HCT116 (cell line): ENCODE measurements around the gene ALDH16A1. TPM values are rescaled to one million over a fixed set of nuclear protein-coding genes. Genes with fewer than 3 reads are reported as not detected.

Source experiments
- ATAC-seq: fragments of 200-7000 bp; cut with Tn5 transposase; 2 replicates; pipeline ENCODE4 v1.9.1; 2020; ENCODE audit warnings: mild to moderate bottlenecking, moderate library complexity
- BruUV-seq: library from RNA; stranded (reverse); fragments of 400-500 nt; replicated peaks from 2 replicates; lab custom pipeline; 2021; lab: Mats Ljungman, UMichigan
- CTCF ChIA-PET: fragments of 300-600 bp; sonication (Branson Sonifier 250); formaldehyde crosslinking; loops from one replicate; lab custom pipeline; 2021; ENCODE audit warnings: antibody characterized with exemption; lab: Charles Lee
- POLR2A ChIA-PET: fragments of 300-600, 350-600 bp; sonication (Branson Sonifier 250); formaldehyde crosslinking; loops from one replicate; lab custom pipeline; 2021; ENCODE audit warnings: antibody characterized with exemption; lab: Charles Lee
- RAD21 ChIA-PET, 2 experiments: fragments of 300-600 bp; sonication (Branson Sonifier 250); formaldehyde crosslinking; loops; one replicate each; lab custom pipeline; 2023; ENCODE audit warnings: low total read pairs in 2 of 2; ENCODE audit not compliant: uncharacterized antibody in 2 of 2, unreplicated experiment in 2 of 2, low non-redundant PET in 1 of 2; lab: Charles Lee
- DNase-seq: peaks from one replicate; pipeline ENCODE4 v3.0.0-alpha.2; 2010; ENCODE audit warnings: low read depth, low spot score
- H2AFZ ChIP-seq: fragments of 200-600 bp; shearing (Covaris generic), sonication (generic); 2 replicates; pipeline ENCODE4 v1.6.1; 2017; ENCODE audit warnings: low read depth, mixed run types, mixed read lengths, antibody characterized with exemption, low read length; ENCODE audit not compliant: poor library complexity, severe bottlenecking
- H3K27ac ChIP-seq: 2 replicates; pipeline ENCODE4 v1.5.1; 2012; ENCODE audit warnings: low read depth, low read length
- H3K27me3 ChIP-seq: fragments of 200-600 bp; sonication (generic); 2 replicates; pipeline ENCODE4 v1.6.1; 2016; ENCODE audit warnings: mixed run types, low read length, mixed read lengths; ENCODE audit not compliant: insufficient read depth
- H3K36me3 ChIP-seq, 2 experiments: fragments of 200-500 bp in 1 of 2; fragments of 200-600 bp in 1 of 2; sonication (Bioruptor generic) in 1 of 2; sonication (generic) in 1 of 2; 2 replicates each; pipeline versions ENCODE4 v1.5.1 to v1.6.1; 2014 to 2016; ENCODE audit warnings: low read length in 2 of 2, inconsistent platforms in 1 of 2, mixed read lengths in 1 of 2, mixed run types in 1 of 2; ENCODE audit not compliant: insufficient read depth in 2 of 2, control insufficient read depth in 1 of 2
- H3K4me1 ChIP-seq, 2 experiments: fragments of 200-600 bp in 1 of 2; sonication (generic) in 1 of 2; 2 replicates each; pipeline versions ENCODE4 v1.5.1 to v1.6.1; 2012 to 2017; ENCODE audit warnings: low read length in 2 of 2, inconsistent platforms in 1 of 2, mild to moderate bottlenecking in 1 of 2, mixed read lengths in 1 of 2, mixed run types in 1 of 2, moderate library complexity in 1 of 2; ENCODE audit not compliant: insufficient read depth in 2 of 2, control insufficient read depth in 1 of 2
- H3K4me2 ChIP-seq: fragments of 200-600 bp; sonication (generic); 2 replicates; pipeline ENCODE4 v1.6.1; 2017; ENCODE audit warnings: mixed run types, low read length, mixed read lengths
- H3K4me3 ChIP-seq, 2 experiments: fragments of 200-600 bp in 1 of 2; sonication (generic) in 1 of 2; replicated peaks in 1 of 2; 2 replicates each; pipeline ENCODE4 v1.5.1; 2011 to 2016; ENCODE audit warnings: low read length in 2 of 2, control low read depth in 1 of 2, low read depth in 1 of 2, mild to moderate bottlenecking in 1 of 2, mixed read lengths in 1 of 2, mixed run types in 1 of 2
- H3K79me2 ChIP-seq: fragments of 200-600 bp; sonication (generic); 2 replicates; pipeline ENCODE4 v1.6.1; 2017; ENCODE audit warnings: mild to moderate bottlenecking, mixed run types, low read length, moderate library complexity, mixed read lengths; ENCODE audit not compliant: insufficient read depth
- H3K9ac ChIP-seq: fragments of 200-600 bp; sonication (generic); 2 replicates; pipeline ENCODE4 v1.6.1; 2016; ENCODE audit warnings: low read length, mixed read lengths
- H3K9me2 ChIP-seq: fragments of 200-600 bp; sonication (generic), shearing (Covaris generic); 2 replicates; pipeline ENCODE4 v1.6.1; 2017; ENCODE audit warnings: mixed run types, mild to moderate bottlenecking, moderate library complexity; ENCODE audit not compliant: insufficient read depth
- H3K9me3 ChIP-seq, 2 experiments: fragments of 200-500 bp in 1 of 2; fragments of 200-600 bp in 1 of 2; sonication (Bioruptor generic) in 1 of 2; sonication (generic) in 1 of 2; 2 replicates each; pipeline ENCODE4 v1.6.1; 2014 to 2017; ENCODE audit warnings: low read length in 2 of 2, mixed read lengths in 2 of 2, inconsistent platforms in 1 of 2, low read depth in 1 of 2, mild to moderate bottlenecking in 1 of 2, mixed run types in 1 of 2, moderate library complexity in 1 of 2; ENCODE audit not compliant: control insufficient read depth in 1 of 2, insufficient read depth in 1 of 2
- H4K20me1 ChIP-seq: fragments of 200-600 bp; sonication (generic), shearing (Covaris generic); 2 replicates; pipeline ENCODE4 v1.6.1; 2017; ENCODE audit warnings: mixed run types, mild to moderate bottlenecking, moderate library complexity; ENCODE audit not compliant: insufficient read depth
- CEBPB ChIP-seq: IDR thresholded peaks from 2 replicates; pipeline ENCODE4 v1.6.1; 2012; ENCODE audit warnings: low read depth
- CTCF ChIP-seq, 3 experiments: fragments of 200-600 bp in 1 of 3; sonication (generic) in 1 of 3; IDR thresholded peaks in 2 of 3; conservative IDR thresholded peaks in 1 of 3; 2 replicates each; pipeline ENCODE4 v1.5.1; 2012 to 2017; ENCODE audit warnings: low read depth in 2 of 3, low read length in 2 of 3, antibody characterized with exemption in 1 of 3, borderline replicate concordance in 1 of 3, control low read depth in 1 of 3, mild to moderate bottlenecking in 1 of 3, mixed read lengths in 1 of 3, mixed run types in 1 of 3, moderate library complexity in 1 of 3; ENCODE audit not compliant: insufficient read depth in 1 of 3
- EZH2 ChIP-seq: fragments of 200-600 bp; sonication (generic); IDR thresholded peaks from 2 replicates; pipeline ENCODE4 v1.6.1; 2017; ENCODE audit warnings: antibody characterized with exemption, mixed run types
- EZH2phosphoT487 ChIP-seq: fragments of 200-600 bp; IDR thresholded peaks from 2 replicates; pipeline ENCODE4 v1.6.1; 2018; ENCODE audit warnings: antibody characterized with exemption, borderline replicate concordance
- intact Hi-C: fragments of 100-400 bp; cut with micrococcal nuclease; formaldehyde crosslinking; loops from 2 replicates; pipeline ENCODE4 v1.10.0; 2022
- total RNA-seq: library from RNA; stranded (reverse); gene quantifications from one replicate; pipeline ENCODE4 v1.2.1, GENCODE V29; 2021; ENCODE audit not compliant: unreplicated experiment

ALDH16A1 gene
- total RNA-seq, 1 experiment from 2014 or later = 22.8 TPM

DNA sequence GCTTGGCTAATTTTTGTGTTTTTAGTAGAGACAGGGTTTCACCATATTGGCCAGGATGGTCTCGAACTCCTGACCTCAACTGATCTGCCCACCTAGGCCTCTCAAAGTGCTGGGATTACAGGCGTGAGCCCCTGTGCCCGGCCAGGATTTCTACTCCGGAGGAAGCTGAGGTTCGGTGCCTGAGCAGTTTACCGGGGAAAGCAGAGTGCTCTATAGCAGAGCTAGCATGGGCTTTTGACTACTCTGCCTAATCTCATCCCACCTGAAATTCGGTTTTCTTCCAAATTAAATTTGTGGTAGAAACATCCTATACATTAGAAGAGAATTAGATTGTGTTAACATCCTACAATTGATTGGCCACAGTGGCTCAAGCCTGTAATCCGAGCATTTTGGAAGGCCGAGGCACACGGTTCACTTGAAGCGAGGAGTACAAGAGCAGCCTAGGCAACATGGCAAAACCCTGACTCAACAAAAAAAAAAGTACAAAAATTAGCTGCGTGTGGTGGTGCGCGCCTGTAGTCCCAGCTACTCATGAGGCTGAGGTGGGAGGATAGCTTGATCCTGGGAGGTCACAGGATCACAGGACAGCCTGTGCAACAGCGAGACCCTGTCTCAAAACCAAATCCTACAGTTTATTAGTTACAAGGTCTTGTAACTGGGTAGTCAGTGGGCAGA lies 36.0 kb downstream of the ALDH16A1 start (continued):
- TF ChIP-seq CEBPB = no peak

- Histone ChIP-seq H3K79me2 (peaks cover 43% of the 10 kb centered on the region), H3K4me3 (peak overlapping the region; percentile 99 to 100), H3K4me1 (peaks cover 10 to 59% of the 10 kb centered on the region in 2 experiments; a peak in 3 of 4 replicates), H3K27ac (peak overlapping the region; percentile 86), H3K27me3 (no peaks in the 10 kb centered on the region), H3K9ac (peak overlapping the region; percentile 100), H3K9me3 (no peaks in the 10 kb centered on the region), H4K20me1 (peaks cover 19% of the 10 kb centered on the region; the same call in 1 of the 2 replicates), H3K4me2 (peak overlapping the region; percentile 85), H3K36me3 (peaks cover 21 to 47% of the 10 kb centered on the region in 2 experiments), H2AFZ (no peak overlapping the region), H3K9me2 (no peaks in the 10 kb centered on the region)
- ChIA-PET CTCF (interaction anchor here (1.2 kb wide), 1 partner anchor 14 kb away, joined by 5 read pairs; no protein-coding TSS in a partner anchor), RAD21 (no interaction called here), POLR2A (interaction anchor here (1.7 to 2.1 kb wide), 3 partner anchors 13 to 38 kb away, joined by 4 to 8 read pairs (median 5); partner anchors contain the start of genes ALDH16A1 and PIH1D1)
- TF ChIP-seq CTCF (IDR thresholded peaks at IDR 0.05 in 2 of 3, conservative IDR thresholded peaks at IDR 0.05 in 1 of 3; ENCODE audit: borderline replicate concordance in 1 of 3, insufficient read depth in 1 of 3, low read depth in 2 of 3, low read length in 2 of 3) (0 out of 6 replicates have a peak, but pooled peaks of 1 of the 3 experiments have one; percentile 7), EZH2phosphoT487 (no peak), EZH2 (no peak)
- ATAC-seq (no peak), DNase-seq (no peak)
- BruUV-seq = no TSS peak
- intact Hi-C loops = no loop called here
Measured at GRCh38 chr19:49489601-49490167, 36.7 kb downstream of the ALDH16A1 start.
